ENCODE results near the gene SARS1.

DNA sequence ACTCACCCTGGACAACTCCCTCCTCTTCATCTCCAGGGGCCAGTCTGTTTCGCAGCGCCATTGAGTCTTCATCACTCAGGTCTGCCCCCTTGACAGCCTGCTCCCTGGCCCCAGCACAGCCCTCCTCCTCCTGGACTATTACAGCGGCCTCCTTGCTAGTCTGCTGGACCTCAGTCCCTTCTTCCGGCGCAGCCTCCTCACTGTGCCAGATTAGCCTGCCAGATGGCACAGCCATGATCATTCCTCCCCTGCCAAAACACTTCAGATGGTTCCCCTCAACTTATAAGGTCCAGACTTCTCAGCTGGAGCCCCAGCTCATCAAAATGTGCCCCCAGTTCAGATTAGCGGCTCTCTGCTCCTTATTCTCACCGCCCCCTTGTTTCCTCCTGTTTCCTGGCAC, 28.7 kb downstream of the SARS1 start:
- TF ChIP-seq, protein P1, sequence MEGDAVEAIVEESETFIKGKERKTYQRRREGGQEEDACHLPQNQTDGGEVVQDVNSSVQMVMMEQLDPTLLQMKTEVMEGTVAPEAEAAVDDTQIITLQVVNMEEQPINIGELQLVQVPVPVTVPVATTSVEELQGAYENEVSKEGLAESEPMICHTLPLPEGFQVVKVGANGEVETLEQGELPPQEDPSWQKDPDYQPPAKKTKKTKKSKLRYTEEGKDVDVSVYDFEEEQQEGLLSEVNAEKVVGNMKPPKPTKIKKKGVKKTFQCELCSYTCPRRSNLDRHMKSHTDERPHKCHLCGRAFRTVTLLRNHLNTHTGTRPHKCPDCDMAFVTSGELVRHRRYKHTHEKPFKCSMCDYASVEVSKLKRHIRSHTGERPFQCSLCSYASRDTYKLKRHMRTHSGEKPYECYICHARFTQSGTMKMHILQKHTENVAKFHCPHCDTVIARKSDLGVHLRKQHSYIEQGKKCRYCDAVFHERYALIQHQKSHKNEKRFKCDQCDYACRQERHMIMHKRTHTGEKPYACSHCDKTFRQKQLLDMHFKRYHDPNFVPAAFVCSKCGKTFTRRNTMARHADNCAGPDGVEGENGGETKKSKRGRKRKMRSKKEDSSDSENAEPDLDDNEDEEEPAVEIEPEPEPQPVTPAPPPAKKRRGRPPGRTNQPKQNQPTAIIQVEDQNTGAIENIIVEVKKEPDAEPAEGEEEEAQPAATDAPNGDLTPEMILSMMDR (IDR thresholded peaks at IDR 0.05) = no peak
- TF ChIP-seq POLR2A (IDR thresholded peaks at IDR 0.05) = no peak
- TF ChIP-seq EP300 (IDR thresholded peaks at IDR 0.05) = no peak
